DMS53 treated with DMSO at 0.1 percent for 48 hours (cell line): ENCODE data around the gene SMOC1.
"Not testable (repeated sequence)": the region's sequence is repeated elsewhere in the genome, so short reads cannot be mapped to it uniquely, and the experiment has no call there.

Experiments used
- DNase-seq: peaks from one replicate; lab custom pipeline; 2025; ENCODE audit not compliant: unreplicated experiment; lab: John Stamatoyannopoulos, UW

SMOC1 gene

GRCh38 chr14:69900603-69901002 is 21.4 kb downstream of the SMOC1 start:
- no peak for DNase-seq

- no peak for DNase-seq
Observed at GRCh38 chr14:69901113-69901951, 22.1 kb downstream of the SMOC1 start.

- DNase-seq: not testable (repeated sequence)
Observed at GRCh38 chr14:69903046-69903445, 23.8 kb downstream of the SMOC1 start.

- no peak for DNase-seq
Observed at GRCh38 chr14:69904246-69904645, 25.0 kb downstream of the SMOC1 start.

GRCh38 chr14:69906201-69906600 is 27.0 kb downstream of the SMOC1 start:
- DNase-seq: no peak

GRCh38 chr14:69909826-69910550 is 30.8 kb downstream of the SMOC1 start:
- no peak for DNase-seq

- no peak for DNase-seq
Observed at GRCh38 chr14:69910871-69911270, 31.7 kb downstream of the SMOC1 start.

- DNase-seq: no peak
Observed at GRCh38 chr14:69913686-69914085, 34.5 kb downstream of the SMOC1 start.

GRCh38 chr14:69916396-69916795 is 37.2 kb downstream of the SMOC1 start:
- no peak for DNase-seq

- peak; percentile 25 for DNase-seq
Observed at GRCh38 chr14:69917287-69917686, 38.1 kb downstream of the SMOC1 start.

- no peak for DNase-seq
Observed at GRCh38 chr14:69919815-69920214, 40.6 kb downstream of the SMOC1 start.

GRCh38 chr14:69921052-69921451 is 41.8 kb downstream of the SMOC1 start:
- DNase-seq: no peak

- DNase-seq: no peak
Observed at GRCh38 chr14:69922198-69922597, 43.0 kb downstream of the SMOC1 start.

- no peak for DNase-seq
Observed at GRCh38 chr14:69924201-69924600, 45.0 kb downstream of the SMOC1 start.

- no peak for DNase-seq
Observed at GRCh38 chr14:69928111-69928523, 48.9 kb downstream of the SMOC1 start.

GRCh38 chr14:69930780-69931379 is 51.7 kb downstream of the SMOC1 start:
- no peak for DNase-seq

GRCh38 chr14:69931960-69932359 is 52.7 kb downstream of the SMOC1 start:
- DNase-seq: no peak

- no peak for DNase-seq
Observed at GRCh38 chr14:69932391-69932790, 53.2 kb downstream of the SMOC1 start.

- DNase-seq: no peak
Observed at GRCh38 chr14:69933623-69934275, 54.5 kb downstream of the SMOC1 start.

GRCh38 chr14:69937367-69938081 is 58.3 kb downstream of the SMOC1 start:
- DNase-seq: no peak

GRCh38 chr14:69938751-69939150 is 59.5 kb downstream of the SMOC1 start:
- no peak for DNase-seq
